ENCODE data around the gene C1orf35.
A peak's percentile ranks its signal among the peaks of the same experiment; 100 is the strongest.

DNA sequence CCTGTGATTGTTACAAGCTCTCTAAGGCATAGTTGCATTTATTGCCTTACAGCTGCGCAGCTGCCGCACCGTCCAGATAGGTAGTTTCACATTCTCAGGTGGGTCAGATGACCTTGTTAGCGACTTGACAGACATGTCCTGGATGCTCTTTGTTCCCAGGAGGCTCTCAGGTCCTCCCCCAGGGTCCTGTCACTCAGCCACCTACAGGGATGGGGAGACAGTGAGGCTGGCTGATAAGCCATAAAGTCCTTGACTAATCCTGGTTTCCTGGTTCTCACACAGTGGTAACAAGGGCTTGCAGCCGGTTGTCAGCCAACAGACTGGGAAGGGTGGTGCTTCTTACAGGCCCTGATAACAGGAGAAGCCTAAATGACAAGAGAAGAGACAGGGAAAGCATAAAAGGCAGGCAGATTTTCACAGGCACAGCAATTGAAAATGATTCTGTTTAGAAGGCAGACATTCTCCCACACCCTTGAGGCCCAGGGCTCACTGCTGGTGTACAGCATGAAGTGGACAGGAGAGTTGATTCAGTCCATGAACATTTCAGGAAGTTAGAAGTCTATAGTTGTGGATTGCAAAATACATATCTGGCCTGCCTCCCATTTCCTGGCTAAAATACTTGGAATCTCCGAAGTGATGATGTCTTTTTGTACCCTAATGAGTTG is 17.7 kb downstream of the C1orf35 start:
- TF ChIP-seq, protein P1, sequence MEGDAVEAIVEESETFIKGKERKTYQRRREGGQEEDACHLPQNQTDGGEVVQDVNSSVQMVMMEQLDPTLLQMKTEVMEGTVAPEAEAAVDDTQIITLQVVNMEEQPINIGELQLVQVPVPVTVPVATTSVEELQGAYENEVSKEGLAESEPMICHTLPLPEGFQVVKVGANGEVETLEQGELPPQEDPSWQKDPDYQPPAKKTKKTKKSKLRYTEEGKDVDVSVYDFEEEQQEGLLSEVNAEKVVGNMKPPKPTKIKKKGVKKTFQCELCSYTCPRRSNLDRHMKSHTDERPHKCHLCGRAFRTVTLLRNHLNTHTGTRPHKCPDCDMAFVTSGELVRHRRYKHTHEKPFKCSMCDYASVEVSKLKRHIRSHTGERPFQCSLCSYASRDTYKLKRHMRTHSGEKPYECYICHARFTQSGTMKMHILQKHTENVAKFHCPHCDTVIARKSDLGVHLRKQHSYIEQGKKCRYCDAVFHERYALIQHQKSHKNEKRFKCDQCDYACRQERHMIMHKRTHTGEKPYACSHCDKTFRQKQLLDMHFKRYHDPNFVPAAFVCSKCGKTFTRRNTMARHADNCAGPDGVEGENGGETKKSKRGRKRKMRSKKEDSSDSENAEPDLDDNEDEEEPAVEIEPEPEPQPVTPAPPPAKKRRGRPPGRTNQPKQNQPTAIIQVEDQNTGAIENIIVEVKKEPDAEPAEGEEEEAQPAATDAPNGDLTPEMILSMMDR (IDR thresholded peaks at IDR 0.05), result no peak
- peak in 1 of 2 donors; percentile 47 for TF ChIP-seq POLR2A (IDR thresholded peaks at IDR 0.05)

Data from adrenal gland (tissue), 5 donors.